CD14-positive monocyte (primary cell): ENCODE results near the gene ZNF367. TPM values are rescaled to one million over a fixed set of nuclear protein-coding genes. Genes with fewer than 3 reads are reported as not detected.

Experiments
- DNase-seq, 3 donors: peaks; one replicate each; pipeline ENCODE4 v3.0.0-alpha.2; 2011 to 2022
- H2AFZ ChIP-seq: 2 replicates; pipeline ENCODE4 v1.6.0; 2012; ENCODE audit warnings: mild to moderate bottlenecking, low read depth, low read length, inconsistent platforms; ENCODE audit not compliant: insufficient read depth, poor library complexity, severe bottlenecking
- H3K27ac ChIP-seq, 2 donors: 1 replicate in 1 of 2; 2 replicates in 1 of 2; pipeline ENCODE4 v1.5.1; 2012 to 2013; ENCODE audit warnings: low read length in 2 of 2, control low read depth in 1 of 2, inconsistent platforms in 1 of 2, low read depth in 1 of 2, mild to moderate bottlenecking in 1 of 2
- H3K27me3 ChIP-seq, 2 donors: one replicate each; pipeline versions ENCODE4 v1.6.0 to v1.6.1; 2011 to 2013; ENCODE audit warnings: low read length in 2 of 2; ENCODE audit not compliant: control insufficient read depth in 2 of 2, insufficient read depth in 2 of 2
- H3K36me3 ChIP-seq, 2 donors: replicated peaks in 1 of 2; 1 replicate in 1 of 2; 2 replicates in 1 of 2; pipeline versions ENCODE4 v1.5.1 to v1.6.1; 2012 to 2013; ENCODE audit warnings: low read length in 2 of 2, control low read depth in 1 of 2, inconsistent platforms in 1 of 2, mild to moderate bottlenecking in 1 of 2; ENCODE audit not compliant: insufficient read depth in 2 of 2, control insufficient read depth in 1 of 2
- H3K4me1 ChIP-seq, 2 donors: 1 replicate in 1 of 2; 2 replicates in 1 of 2; pipeline versions ENCODE4 v1.5.1 to v1.6.1; 2012 to 2013; ENCODE audit warnings: low read length in 2 of 2, control low read depth in 1 of 2, inconsistent platforms in 1 of 2, mild to moderate bottlenecking in 1 of 2, moderate library complexity in 1 of 2; ENCODE audit not compliant: insufficient read depth in 2 of 2, control insufficient read depth in 1 of 2
- H3K4me2 ChIP-seq: replicated peaks from 2 replicates; pipeline ENCODE3; 2012; ENCODE audit warnings: low read length, moderate library complexity, mild to moderate bottlenecking; ENCODE audit not compliant: poor library complexity, severe bottlenecking; ENCODE audit errors: extremely low read depth
- H3K4me3 ChIP-seq, 3 experiments: fragments of 200-600 bp in 1 of 3; sonication (generic) in 1 of 3; replicated peaks in 1 of 3; 1 replicate in 2 of 3; 2 replicates in 1 of 3; pipeline ENCODE4 v1.5.1; 2011 to 2013; ENCODE audit warnings: low read length in 3 of 3, mild to moderate bottlenecking in 3 of 3, control low read depth in 2 of 3, low read depth in 2 of 3, inconsistent platforms in 1 of 3, moderate library complexity in 1 of 3
- H3K79me2 ChIP-seq: 2 replicates; pipeline ENCODE4 v1.6.0; 2012; ENCODE audit warnings: mild to moderate bottlenecking, control low read depth, inconsistent platforms, low read length, moderate library complexity; ENCODE audit not compliant: insufficient read depth
- H3K9ac ChIP-seq: 2 replicates; pipeline ENCODE4 v1.6.0; 2017; ENCODE audit warnings: low read length, mild to moderate bottlenecking; ENCODE audit not compliant: insufficient read depth, poor library complexity, severe bottlenecking
- H3K9me3 ChIP-seq, 2 donors: replicated peaks in 1 of 2; 1 replicate in 1 of 2; 2 replicates in 1 of 2; pipeline versions ENCODE4 v1.5.1 to v1.6.1; 2012 to 2013; ENCODE audit warnings: low read length in 2 of 2, control low read depth in 1 of 2; ENCODE audit not compliant: control insufficient read depth in 1 of 2, insufficient read depth in 1 of 2
- H4K20me1 ChIP-seq: 2 replicates; pipeline ENCODE4 v1.6.0; 2012; ENCODE audit warnings: mild to moderate bottlenecking, low read length, control low read depth, moderate library complexity; ENCODE audit not compliant: insufficient read depth
- H3K27ac Mint-ChIP-seq, 7 donors: one replicate each; pipeline ENCODE4 v1.8.0; 2020; ENCODE audit warnings: mild to moderate bottlenecking in 7 of 7, mixed read lengths in 7 of 7, moderate library complexity in 6 of 7, inconsistent platforms in 2 of 7
- H3K27me3 Mint-ChIP-seq, 3 donors: one replicate each; pipeline ENCODE4 v1.8.0; 2021 to 2022; ENCODE audit warnings: low read depth in 3 of 3, mild to moderate bottlenecking in 3 of 3, mixed read lengths in 3 of 3, moderate library complexity in 3 of 3, inconsistent platforms in 1 of 3
- H3K36me3 Mint-ChIP-seq, 2 donors: one replicate each; pipeline ENCODE4 v1.8.0; 2020; ENCODE audit warnings: mixed read lengths in 2 of 2, inconsistent platforms in 1 of 2, mild to moderate bottlenecking in 1 of 2
- H3K4me1 Mint-ChIP-seq: one replicate; pipeline ENCODE4 v1.8.0; 2020; ENCODE audit warnings: mild to moderate bottlenecking, mixed read lengths
- H3K4me3 Mint-ChIP-seq, 2 donors: one replicate each; pipeline ENCODE4 v1.8.0; 2020; ENCODE audit warnings: mild to moderate bottlenecking in 2 of 2, mixed read lengths in 2 of 2, moderate library complexity in 1 of 2
- H3K9me3 Mint-ChIP-seq, 7 donors: one replicate each; pipeline ENCODE4 v1.8.0; 2020 to 2022; ENCODE audit warnings: mixed read lengths in 7 of 7, mild to moderate bottlenecking in 6 of 7, moderate library complexity in 6 of 7, inconsistent platforms in 2 of 7
- CTCF ChIP-seq: fragments of 200-600 bp; IDR thresholded peaks from one replicate; pipeline ENCODE4 v1.8.0; 2022; ENCODE audit warnings: antibody characterized with exemption, mild to moderate bottlenecking
- WGBS: methylation state at CpG from one replicate; pipeline ENCODE4 v1.1.5; 2013; ENCODE audit warnings: missing lambda C conversion rate; ENCODE audit not compliant: insufficient coverage; 5-methylcytosine and 5-hydroxymethylcytosine counted together
- intact Hi-C, 2 donors: fragments of 100-400 bp; cut with micrococcal nuclease; formaldehyde crosslinking; loops; one replicate each; pipeline versions ENCODE4 v1.15.0 to v1.15.1; 2023
- polyA minus RNA-seq: library from RNA; depleted of rRNA, polyadenylated mRNA; stranded (reverse); fragments of >200 nt; gene quantifications from 2 replicates; pipeline ENCODE4 v1.2.3, GENCODE V29; 2012
- polyA plus RNA-seq, 3 donors: library from polyadenylated mRNA; depleted of rRNA in 1 of 3; unstranded in 2 of 3; stranded (reverse) in 1 of 3; fragments of 300-500 nt in 2 of 3; fragments of >200 nt in 1 of 3; fragmentation: Illumina TruSeq in 2 of 3; gene quantifications; 1 replicate in 2 of 3; 2 replicates in 1 of 3; pipeline ENCODE4 v1.2.3, GENCODE V29; 2012 to 2021
- total RNA-seq, 12 experiments: library from RNA in 1 of 12; stranded (reverse) in 1 of 12; fragments of 120-200 nt in 1 of 12; gene quantifications; one replicate each; pipeline ENCODE4 v1.2.4 and lab custom pipeline; 2013 to 2026; ENCODE audit warnings: mixed read lengths in 6 of 12, inconsistent platforms in 1 of 12

Gene ZNF367
- 0.62 TPM for total RNA-seq (2013)
- polyA plus RNA-seq (under 1 TPM in 2 of 3 donors, not detected in 1; 0.08 to 0.21 TPM), polyA minus RNA-seq (0.42 and 0.48 TPM in 2 replicates), total RNA-seq (lab: John Stamatoyannopoulos, UW) (0.69 to 10.4 (median 1.7) reads per million in 11 experiments)

GRCh38 chr9:96418083-96418919, at the start of gene ZNF367:
Gene ZNF367, minus strand, starts transcription at chr9:96418370. Its CDS starts 338 bp downstream, at chr9:96418032.
- Histone ChIP-seq H3K4me1 (peaks cover 47 to 60% of the 10 kb centered on the region in 2 donors), H3K36me3 (no peaks in the 10 kb centered on the region), H4K20me1 (no peaks in the 10 kb centered on the region), H2AFZ (peak within 1 kb of the TSS; percentile 92), H3K27me3 (no peaks in the 10 kb centered on the region), H3K9me3 (no peaks in the 10 kb centered on the region), H3K4me2 (peak within 1 kb of the TSS; percentile 100), H3K9ac (peak within 1 kb of the TSS; percentile 86), H3K79me2 (peaks cover 44% of the 10 kb centered on the region), H3K4me3 (peak within 1 kb of the TSS; percentile 88 to 98 (median 95)), H3K27ac (peak within 1 kb of the TSS; percentile 94 to 95)
- intact Hi-C loops, result loop anchor here (5.0 to 10.0 kb wide), 3 partner anchors 34 to 544 kb away; partner anchors contain the start of genes HABP4 (in 2 of the 2), ERCC6L2 (in 1 of the 2) and PRXL2C (in 1 of the 2)
- Mint-ChIP-seq H3K27ac (peak within 1 kb of the TSS; percentile 86 to 97 (median 94)), H3K36me3 (no peaks in the 10 kb centered on the region), H3K9me3 (no peaks in the 10 kb centered on the region), H3K4me1 (peaks cover 41% of the 10 kb centered on the region), H3K4me3 (peak within 1 kb of the TSS; percentile 89 to 92), H3K27me3 (peaks cover 0 to 3% (median 0%) of the 10 kb centered on the region in 3 donors)
- WGBS, result under 1% methylated on average over 96 of the region's 100 CpGs
- no peak for TF ChIP-seq CTCF
- DNase-seq, result peak; percentile 90 to 93 (median 92)

GRCh38 chr9:96467784-96468183, 49.6 kb upstream of the ZNF367 start:
- WGBS, result 94% methylated on average over 2 of the region's 5 CpGs
- H2AFZ ChIP-seq, result no peak overlapping the region
- no peak overlapping the region for H3K4me3 ChIP-seq
- no peaks in the 10 kb centered on the region for H3K36me3 ChIP-seq
- no peaks in the 10 kb centered on the region for H3K9me3 Mint-ChIP-seq
- H3K79me2 ChIP-seq, result no peaks in the 10 kb centered on the region
- no peaks in the 10 kb centered on the region for H3K36me3 Mint-ChIP-seq
- H3K4me1 ChIP-seq, result no peaks in the 10 kb centered on the region
- H3K27me3 Mint-ChIP-seq, result peaks cover 0 to 5% (median 3%) of the 10 kb centered on the region in 3 donors
- no peak overlapping the region for H3K27ac ChIP-seq
- no peak overlapping the region for H3K4me3 Mint-ChIP-seq
- no peak overlapping the region for H3K27ac Mint-ChIP-seq
- no peaks in the 10 kb centered on the region for H4K20me1 ChIP-seq
- H3K9ac ChIP-seq, result no peak overlapping the region
- H3K9me3 ChIP-seq, result no peaks in the 10 kb centered on the region
- no peak for TF ChIP-seq CTCF
- no peak overlapping the region for H3K4me2 ChIP-seq
- no peaks in the 10 kb centered on the region for H3K27me3 ChIP-seq
- DNase-seq, result no peak
- H3K4me1 Mint-ChIP-seq, result no peaks in the 10 kb centered on the region
- intact Hi-C loops, result no loop called here
